ENCODE measurements around the gene NFE2L2. TPM values are rescaled to one million over a fixed set of nuclear protein-coding genes. Genes with fewer than 3 reads are reported as not detected.
"Not testable (repeated sequence)": the region's sequence is repeated elsewhere in the genome, so short reads cannot be mapped to it uniquely, and the experiment has no call there.

The NFE2L2 gene
- total RNA-seq, 1 donor from 2014 or later = 38.1 TPM

DNA sequence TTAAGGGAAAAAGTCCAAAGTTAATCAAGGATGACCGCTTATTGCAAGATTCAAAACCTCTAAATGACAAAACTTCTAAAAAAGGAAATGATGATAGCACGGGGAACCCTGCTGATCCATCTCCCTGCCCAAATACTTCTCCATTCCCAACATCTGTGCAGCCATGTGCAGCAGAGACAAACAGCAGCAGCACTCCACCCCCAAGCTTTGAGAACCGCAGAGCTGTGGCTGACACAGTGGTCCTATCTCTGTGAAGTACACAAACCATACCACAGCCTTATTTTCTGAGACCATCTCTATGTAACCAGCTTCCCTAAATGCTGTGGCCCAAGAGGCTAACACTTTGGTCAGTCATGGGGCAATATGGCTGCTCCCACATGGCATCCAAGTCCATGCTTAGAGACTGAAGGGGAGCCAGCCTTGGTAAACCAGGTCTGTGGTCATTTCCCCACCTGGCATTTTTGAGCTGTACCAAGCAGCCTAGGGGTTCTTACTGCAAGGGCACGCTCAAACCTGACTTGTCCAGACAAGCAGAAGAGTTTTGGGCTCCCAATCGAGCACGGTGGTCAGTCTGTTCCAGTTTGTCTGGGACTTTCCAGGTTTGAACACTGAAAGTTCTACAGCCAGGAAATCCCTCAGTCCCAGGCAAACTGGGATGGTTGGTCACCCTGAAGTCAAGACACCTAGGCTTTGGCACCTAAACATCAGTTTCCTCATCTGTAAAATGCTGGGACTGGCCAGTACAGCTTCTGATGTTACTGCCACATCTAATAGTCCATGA lies 17.1 kb upstream of the NFE2L2 start:
- DNase-seq (ENCODE audit: low read depth in 2 of 2) = no peak

GRCh38 chr2:177279847-177280246 lies 15.3 kb upstream of the NFE2L2 start:
- DNase-seq (ENCODE audit: low read depth in 2 of 2) = no peak

GRCh38 chr2:177275743-177276055 lies 11.2 kb upstream of the NFE2L2 start:
- no peak for DNase-seq (ENCODE audit: low read depth in 2 of 2)

DNA sequence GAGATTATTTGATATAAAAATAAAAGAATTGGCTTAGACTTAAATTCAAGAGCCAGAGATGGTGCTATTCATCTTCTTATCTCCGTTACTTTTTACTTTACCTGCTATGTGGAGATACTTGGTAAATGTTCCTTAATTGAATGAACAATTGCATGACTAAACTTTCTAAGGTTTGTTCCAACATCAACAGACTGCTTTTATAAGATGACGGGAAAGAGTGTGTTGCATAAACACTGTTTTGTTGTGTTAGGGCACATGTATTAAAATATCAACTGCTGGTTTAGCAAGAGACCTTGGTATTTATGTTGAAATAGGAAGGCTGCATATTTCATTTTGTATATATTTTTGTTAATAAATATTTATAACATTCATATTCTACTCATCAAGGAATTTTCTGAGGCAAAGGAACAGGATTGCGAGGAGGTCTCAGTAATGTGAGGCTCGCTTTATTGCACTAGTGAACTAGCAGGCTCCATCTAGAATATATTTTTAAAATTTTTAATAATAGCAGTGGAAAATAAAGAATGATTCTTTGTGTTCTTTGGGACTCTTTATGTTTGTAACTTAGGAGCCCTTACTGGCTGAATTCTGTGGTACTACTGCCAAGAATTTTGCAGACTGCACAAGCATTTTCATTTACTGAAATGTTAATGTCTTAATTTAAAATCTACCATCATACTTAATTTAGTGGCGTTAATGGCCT lies 10.7 kb upstream of the NFE2L2 start:
- DNase-seq (ENCODE audit: low read depth in 2 of 2) = peak; percentile 34 to 74

DNA sequence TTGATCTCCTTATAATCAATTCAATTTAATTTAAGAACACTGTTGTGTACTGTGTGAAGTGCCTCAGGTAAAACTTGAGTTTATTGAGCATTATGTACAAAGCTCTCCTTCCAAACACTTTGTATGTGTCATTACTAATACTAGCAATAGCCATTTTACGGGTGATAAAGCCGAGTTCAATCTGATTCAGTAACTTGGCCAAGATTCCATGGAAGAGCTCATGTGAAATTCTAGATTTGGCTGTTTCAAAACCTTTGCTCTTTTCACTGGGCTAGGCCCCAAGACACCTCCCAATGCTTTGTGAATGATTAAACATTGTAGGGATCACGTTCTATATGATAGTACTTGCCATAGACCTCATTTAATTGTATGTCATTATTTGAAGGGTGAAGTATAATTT lies 8.9 kb upstream of the NFE2L2 start:
- no peak for DNase-seq (ENCODE audit: low read depth in 2 of 2)

GRCh38 chr2:177272765-177273164 lies 8.2 kb upstream of the NFE2L2 start:
- DNase-seq (ENCODE audit: low read depth in 2 of 2) = no peak

DNA sequence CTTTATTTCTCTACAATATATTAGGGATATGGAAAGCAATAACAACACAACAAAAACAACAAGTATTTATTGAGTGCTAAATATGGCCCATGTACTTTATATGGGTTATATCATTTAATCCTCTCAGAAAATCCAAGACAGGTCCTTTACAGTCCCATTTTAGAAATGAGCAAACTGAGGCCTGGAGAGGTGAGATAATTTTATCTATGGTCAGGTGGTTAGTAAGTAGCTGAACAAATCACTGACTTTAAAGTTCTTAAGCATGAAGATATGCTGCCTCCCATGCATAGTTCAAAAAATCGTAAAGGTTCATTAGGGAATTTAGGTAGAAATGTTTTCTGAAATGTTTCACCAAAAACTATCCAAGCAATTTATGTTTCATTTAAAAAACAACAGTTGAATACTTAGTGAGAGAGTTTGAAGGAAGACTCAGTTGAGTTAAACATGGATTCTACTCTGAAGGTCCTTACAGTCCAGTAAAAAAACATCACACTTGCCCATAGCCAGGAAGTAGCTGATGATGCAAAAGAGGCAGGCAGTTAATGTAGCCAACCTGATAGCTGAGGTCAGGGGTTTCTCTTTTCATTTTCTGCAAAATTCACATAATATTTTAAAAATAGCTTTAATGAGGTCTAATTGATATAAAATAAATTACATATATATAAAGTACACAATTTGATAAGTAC lies 7.6 kb upstream of the NFE2L2 start:
- no peak for DNase-seq (ENCODE audit: low read depth in 2 of 2)

DNA sequence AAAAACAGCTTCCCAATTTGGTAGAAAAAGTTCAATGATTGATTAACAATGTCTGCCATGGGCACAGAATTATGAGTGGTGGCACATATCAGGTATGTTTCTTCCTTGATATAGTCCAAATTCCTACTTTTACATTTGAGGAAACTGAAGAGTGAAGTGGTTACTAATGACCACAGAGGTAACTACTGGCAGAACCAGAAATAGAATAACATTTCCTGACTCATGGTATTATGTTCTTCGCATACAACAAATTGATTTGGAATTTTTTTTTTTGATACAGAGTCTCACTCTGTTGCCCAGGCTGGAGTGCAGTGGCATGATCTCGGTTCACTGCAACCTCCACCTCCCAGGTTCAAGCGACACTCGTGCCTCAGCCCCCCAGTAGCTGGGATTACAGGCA lies 6.0 kb upstream of the NFE2L2 start:
- DNase-seq (ENCODE audit: low read depth in 2 of 2) = no peak

DNA sequence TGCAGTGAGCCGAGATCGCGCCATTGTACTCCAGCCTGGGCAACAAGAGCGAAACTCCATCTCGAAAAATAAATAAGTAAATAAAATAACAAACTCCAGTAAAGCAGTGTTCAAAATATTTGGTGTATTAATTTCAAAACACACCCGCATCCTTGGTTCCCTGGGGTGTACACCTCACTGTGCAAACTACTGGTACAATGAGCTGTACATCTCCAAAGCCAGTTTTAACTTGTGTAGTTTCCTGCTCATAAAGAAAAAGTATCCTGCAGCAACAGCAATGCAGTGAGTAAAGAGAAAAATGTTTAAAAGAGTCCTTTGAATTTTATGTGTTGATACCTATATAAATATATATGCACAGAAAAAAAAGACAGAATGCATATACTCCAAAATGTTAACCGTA lies 4.4 kb upstream of the NFE2L2 start:
- DNase-seq (ENCODE audit: low read depth in 2 of 2) = no peak

GRCh38 chr2:177268187-177268871 lies 3.8 kb upstream of the NFE2L2 start:
- no peak for DNase-seq (ENCODE audit: low read depth in 2 of 2)

GRCh38 chr2:177266955-177267354 lies 2.4 kb upstream of the NFE2L2 start:
- DNase-seq (ENCODE audit: low read depth in 2 of 2) = not testable (repeated sequence)

DNA sequence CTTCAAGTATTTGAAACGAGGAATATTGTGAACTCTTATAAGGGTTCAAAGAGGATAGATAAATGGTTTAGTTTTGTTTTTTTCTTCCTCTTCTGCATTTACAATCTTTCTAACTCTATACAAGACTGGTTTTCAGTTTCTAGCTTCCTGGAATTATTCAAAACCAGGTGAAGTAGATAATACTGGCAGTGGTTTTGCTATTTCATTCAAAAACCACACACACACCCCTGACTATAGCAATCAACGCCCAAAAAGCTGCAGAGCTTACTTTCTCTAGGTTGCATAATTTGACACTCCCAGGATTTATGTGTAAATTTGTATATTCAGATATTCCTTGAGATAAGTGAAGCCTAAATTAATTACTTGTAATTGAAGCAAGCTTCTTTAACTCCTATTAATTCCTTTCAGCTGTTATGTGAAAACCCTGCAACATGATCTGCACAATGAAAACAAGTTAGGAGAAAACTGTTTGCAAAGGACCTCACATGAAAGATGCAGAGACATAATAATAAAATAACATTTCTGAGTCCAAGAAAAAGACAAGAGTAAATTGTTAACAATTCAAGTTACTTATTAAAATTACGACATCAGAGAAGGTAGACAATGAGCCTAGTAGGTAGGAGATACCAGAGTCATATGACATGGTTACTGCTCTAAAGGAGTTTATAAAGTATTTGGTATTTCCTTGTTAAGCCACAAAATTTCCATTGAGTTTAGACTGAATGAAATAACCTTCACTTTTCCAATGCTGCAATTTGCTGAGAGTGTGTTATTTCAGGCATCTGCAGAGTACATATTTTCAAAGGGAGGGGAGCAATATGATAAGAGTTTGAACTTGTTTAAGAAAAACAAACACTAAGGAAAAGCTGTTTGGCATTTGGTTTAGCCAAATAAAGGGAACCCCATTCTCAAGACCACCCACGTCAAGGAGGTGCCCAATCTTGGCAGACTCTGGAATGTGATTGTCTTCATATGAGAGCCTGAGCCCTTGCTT lies 1.6 kb upstream of the NFE2L2 start:
- no peak for DNase-seq (ENCODE audit: low read depth in 2 of 2)

DNA sequence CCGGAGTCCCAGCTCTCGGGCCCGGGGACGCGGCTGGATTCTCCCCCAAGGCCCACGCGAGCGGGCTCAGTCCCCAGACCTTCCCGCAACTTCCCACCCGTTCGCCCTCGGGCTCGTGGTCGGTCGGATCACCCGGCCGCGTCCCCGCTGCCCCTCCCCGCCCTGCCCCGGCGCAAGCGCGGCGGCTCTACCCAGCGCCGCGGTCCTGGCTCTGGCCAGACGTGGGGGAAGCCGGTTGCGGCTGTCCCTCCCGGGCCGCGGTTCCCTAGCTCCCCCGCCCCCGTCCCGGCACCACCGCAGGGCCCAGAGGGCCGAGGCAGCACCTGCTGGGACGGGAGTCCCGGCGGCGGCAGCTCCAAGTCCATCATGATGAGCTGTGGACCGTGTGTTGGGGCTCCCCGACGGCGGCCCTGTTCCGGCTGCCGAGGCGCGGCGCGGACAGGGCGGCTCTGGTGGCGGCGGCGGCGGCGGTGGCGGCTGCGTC lies 276 bp downstream of the NFE2L2 start:
- DNase-seq (ENCODE audit: low read depth in 2 of 2) = peak; percentile 59 to 69

- peak; percentile 98 to 99 for DNase-seq (ENCODE audit: low read depth in 2 of 2)
These were observed 897 bp downstream of the NFE2L2 start for GRCh38 chr2:177263451-177264208.

DNA sequence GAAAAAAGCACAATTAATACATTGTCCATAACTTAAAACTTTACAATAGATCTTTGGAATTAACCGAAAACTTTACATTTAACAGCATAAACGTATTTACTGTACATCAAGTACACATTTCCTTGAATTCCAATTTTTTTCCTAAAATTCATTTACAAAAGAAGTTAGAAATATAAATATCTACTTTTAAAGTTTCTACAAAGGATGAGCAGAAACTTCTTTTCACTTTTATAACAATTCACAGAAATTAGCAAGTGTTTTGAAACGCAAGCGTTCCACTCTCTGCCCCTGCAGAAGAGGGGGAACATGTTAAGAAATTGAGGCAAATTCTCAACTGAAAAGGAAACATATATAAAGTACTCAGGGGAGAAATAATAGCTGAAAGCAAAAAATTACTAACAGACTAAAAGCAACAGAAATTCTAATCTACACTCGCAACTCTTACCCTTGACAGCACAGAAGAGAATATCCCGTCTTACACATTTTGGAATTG lies 1.5 kb downstream of the NFE2L2 start:
- DNase-seq (ENCODE audit: low read depth in 2 of 2) = no peak

- DNase-seq (ENCODE audit: low read depth in 2 of 2) = no peak
These were observed 2.4 kb downstream of the NFE2L2 start for GRCh38 chr2:177262092-177262491.

- DNase-seq (ENCODE audit: low read depth in 2 of 2) = no peak
These were observed 3.1 kb downstream of the NFE2L2 start for GRCh38 chr2:177261116-177262060.

DNA sequence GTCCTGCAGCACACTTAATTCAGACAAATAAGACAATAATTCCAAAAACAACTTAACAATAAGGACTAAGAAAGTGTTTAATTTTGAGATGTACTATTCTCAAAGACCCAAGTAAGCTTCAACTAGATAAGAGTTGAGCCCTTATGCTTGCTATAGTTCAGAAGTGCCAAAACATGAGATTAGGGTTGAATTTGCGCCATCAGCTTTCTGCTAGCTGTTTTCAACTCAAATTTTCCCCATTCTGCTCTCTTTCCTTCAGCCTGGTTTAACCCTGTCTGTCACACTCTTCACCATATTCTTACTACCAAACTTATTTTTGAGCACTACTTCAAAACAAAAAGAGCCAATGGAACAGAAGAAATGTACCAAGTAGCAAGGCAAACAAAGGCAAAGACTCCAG lies 4.1 kb downstream of the NFE2L2 start:
- no peak for DNase-seq (ENCODE audit: low read depth in 2 of 2)

- no peak for DNase-seq (ENCODE audit: low read depth in 2 of 2)
These were observed 6.5 kb downstream of the NFE2L2 start for GRCh38 chr2:177258059-177258458.
